Mammary epithelial cell (primary cell): ENCODE data around the gene GBP3.

ENCODE experiments used
- CTCF ChIP-seq, 2 donors: IDR thresholded peaks in 1 of 2; conservative IDR thresholded peaks in 1 of 2; 2 replicates each; pipeline ENCODE4 v1.5.1; 2011 to 2012; ENCODE audit warnings: inconsistent platforms in 2 of 2, low read length in 2 of 2, mild to moderate bottlenecking in 2 of 2, control low read depth in 1 of 2, low read depth in 1 of 2; ENCODE audit not compliant: insufficient read depth in 1 of 2; ENCODE audit errors: extremely low read depth in 1 of 2
- EZH2 ChIP-seq: IDR thresholded peaks from 2 replicates; pipeline ENCODE4 v1.6.1; 2012; ENCODE audit warnings: low read length, inconsistent platforms, borderline replicate concordance

GRCh38 chr1:89041721-89042120 is 19.1 kb upstream of the GBP3 start:
- TF ChIP-seq CTCF (conservative IDR thresholded peaks at IDR 0.05 in 1 of 2, IDR thresholded peaks at IDR 0.05 in 1 of 2; ENCODE audit: extremely low read depth in 1 of 2, insufficient read depth in 1 of 2, low read depth in 1 of 2, low read length in 2 of 2) (no peak), EZH2 (no peak)
